Measurements from ENCODE around the gene DNM1L. TPM values are rescaled to one million over a fixed set of nuclear protein-coding genes. Genes with fewer than 3 reads are reported as not detected.

DNM1L gene
- total RNA-seq, 4 donors from 2014 or later = 66.4 to 81.4 (median 71.8) TPM

GRCh38 chr12:32755654-32756475, 76.8 kb downstream of the DNM1L start, which contains the start of gene YARS2:
Gene YARS2 (minus strand): TSS chr12:32755897. CDS start chr12:32755874, 23 bp downstream.
- peak; percentile 81 to 91 for TF ChIP-seq POLR2AphosphoS5 (IDR thresholded peaks at IDR 0.05)
- peak; percentile 73 to 84 (median 79) for TF ChIP-seq CTCF (IDR thresholded peaks at IDR 0.05)
- TF ChIP-seq POLR2A (IDR thresholded peaks at IDR 0.05; ENCODE audit: low read depth) = no peak
- no peak for TF ChIP-seq EP300 (IDR thresholded peaks at IDR 0.05)
- intact Hi-C loops (cut with DNase I) = loop anchor here (2.0 to 10.0 kb wide), 3 partner anchors 161 to 1265 kb away; no protein-coding TSS in a partner anchor
- no peaks in the 10 kb centered on the region for H3K9me3 ChIP-seq
- peak; percentile 96 for DNase-seq (ENCODE audit: extremely low spot score)
- peaks cover 0 to 1% (median 0%) of the 10 kb centered on the region in 4 donors for H3K27me3 ChIP-seq
- under 1% methylated on average over 23 of the region's 39 CpGs for WGBS
- H3K27ac ChIP-seq (replicated peaks in 1 of 4) = peak within 1 kb of the TSS; percentile 84 to 89 (median 88)
- peak within 1 kb of the TSS; percentile 92 to 97 (median 94) for H3K4me3 ChIP-seq
- peaks cover 11 to 30% (median 18%) of the 10 kb centered on the region in 4 donors for H3K36me3 ChIP-seq
- peaks cover 11 to 24% (median 21%) of the 10 kb centered on the region in 4 donors for H3K4me1 ChIP-seq

GRCh38 chr12:32756476-32757066, 77.5 kb downstream of the DNM1L start:
- 30% methylated on average over 8 of the region's 8 CpGs for whole genome bisulfite sequencing
- intact Hi-C loops (cut with DNase I) = loop anchor here (2.0 to 10.0 kb wide), 3 partner anchors 161 to 1264 kb away; no protein-coding TSS in a partner anchor
- H3K9me3 ChIP-seq = no peaks in the 10 kb centered on the region
- H3K4me3 ChIP-seq = peak overlapping the region; percentile 92 to 97 (median 94)
- no peak for DNase-seq (ENCODE audit: extremely low spot score)
- H3K4me1 ChIP-seq = peaks cover 11 to 24% (median 21%) of the 10 kb centered on the region in 4 donors
- H3K27ac ChIP-seq (replicated peaks in 1 of 4) = peak overlapping the region; percentile 84 to 89 (median 88)
- H3K36me3 ChIP-seq = peaks cover 4 to 23% (median 11%) of the 10 kb centered on the region in 4 donors
- TF ChIP-seq EP300 (IDR thresholded peaks at IDR 0.05) = no peak
- TF ChIP-seq POLR2A (IDR thresholded peaks at IDR 0.05; ENCODE audit: low read depth) = no peak
- TF ChIP-seq CTCF (IDR thresholded peaks at IDR 0.05) = peak in 1 of 3 experiments; percentile 10
- H3K27me3 ChIP-seq = peaks cover 0 to 8% (median 0%) of the 10 kb centered on the region in 4 donors

GRCh38 chr12:32757157-32757556, 78.1 kb downstream of the DNM1L start:
- H3K27me3 ChIP-seq = peaks cover 0 to 8% (median 0%) of the 10 kb centered on the region in 4 donors
- H3K9me3 ChIP-seq = no peaks in the 10 kb centered on the region
- H3K4me3 ChIP-seq = no peak overlapping the region
- H3K4me1 ChIP-seq = peaks cover 11 to 24% (median 21%) of the 10 kb centered on the region in 4 donors
- 97% methylated on average over 3 of the region's 3 CpGs for WGBS
- peaks cover 0 to 17% (median 6%) of the 10 kb centered on the region in 4 donors for H3K36me3 ChIP-seq
- TF ChIP-seq CTCF (IDR thresholded peaks at IDR 0.05) (no peak), POLR2AphosphoS5 (IDR thresholded peaks at IDR 0.05) (no peak), EP300 (IDR thresholded peaks at IDR 0.05) (no peak)
- intact Hi-C loops (cut with DNase I) = loop anchor here (2.0 to 10.0 kb wide), 3 partner anchors 160 to 1264 kb away; no protein-coding TSS in a partner anchor
- no peak for DNase-seq (ENCODE audit: extremely low spot score)
- no peak overlapping the region for H3K27ac ChIP-seq (replicated peaks in 1 of 4)

- Histone ChIP-seq H3K4me3 (no peak overlapping the region), H3K27ac (replicated peaks in 1 of 4) (no peak overlapping the region), H3K9me3 (no peaks in the 10 kb centered on the region), H3K4me1 (peaks cover 0 to 1% (median 0%) of the 10 kb centered on the region in 4 donors), H3K27me3 (peaks cover 0 to 8% (median 0%) of the 10 kb centered on the region in 4 donors), H3K36me3 (no peaks in the 10 kb centered on the region)
- 47% methylated on average over 1 of the region's 1 CpG for WGBS
- no peak for DNase-seq (ENCODE audit: extremely low spot score)
- TF ChIP-seq POLR2AphosphoS5 (IDR thresholded peaks at IDR 0.05) (no peak), CTCF (IDR thresholded peaks at IDR 0.05) (no peak), POLR2A (IDR thresholded peaks at IDR 0.05; ENCODE audit: low read depth) (no peak), EP300 (IDR thresholded peaks at IDR 0.05) (no peak)
- intact Hi-C loops (cut with DNase I) = no loop called here
Measured at GRCh38 chr12:32761716-32762115, 82.6 kb downstream of the DNM1L start.

Data from esophagus muscularis mucosa (tissue), 4 donors.